Activated CD8-positive, alpha-beta memory T cell treated with anti-CD3 and anti-CD28 coated beads, Interleukin-2, amount 50 U/mL, for 48 hours (primary cell): ENCODE results near the gene TLE2.

Experiments
- DNase-seq: peaks from one replicate; pipeline ENCODE4 v3.0.0-alpha.2; 2020

TLE2 gene

GRCh38 chr19:3029065-3029923 is at the start of gene TLE2:
Gene TLE2 (minus strand): TSS chr19:3029280. CDS start chr19:3028904, 376 bp downstream.
- DNase-seq, result no peak

- DNase-seq, result peak; percentile 98
Observed at GRCh38 chr19:3075605-3076431, 46.7 kb upstream of the TLE2 start.

- no peak for DNase-seq
Observed at GRCh38 chr19:3073931-3074595, 45.0 kb upstream of the TLE2 start.

DNA sequence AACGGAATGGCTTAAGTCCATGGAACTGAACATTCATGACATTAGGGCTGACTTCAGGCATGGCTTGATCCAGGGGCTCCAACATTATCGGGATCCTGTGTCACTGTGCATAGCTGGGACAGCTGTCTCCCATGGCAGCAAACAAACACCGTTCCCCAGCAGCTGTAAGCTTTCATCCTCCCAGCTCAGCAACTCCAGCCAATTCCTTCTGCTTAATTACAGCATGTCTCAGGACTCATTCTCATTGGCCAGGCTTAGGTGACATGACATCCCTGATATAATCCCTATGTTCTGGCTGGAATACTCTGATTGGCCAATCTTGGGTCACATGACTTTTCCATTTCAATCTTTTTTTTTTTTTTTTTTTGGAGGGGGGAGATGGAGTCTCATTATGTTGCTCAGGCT is 44.1 kb upstream of the TLE2 start:
- DNase-seq, result no peak

DNA sequence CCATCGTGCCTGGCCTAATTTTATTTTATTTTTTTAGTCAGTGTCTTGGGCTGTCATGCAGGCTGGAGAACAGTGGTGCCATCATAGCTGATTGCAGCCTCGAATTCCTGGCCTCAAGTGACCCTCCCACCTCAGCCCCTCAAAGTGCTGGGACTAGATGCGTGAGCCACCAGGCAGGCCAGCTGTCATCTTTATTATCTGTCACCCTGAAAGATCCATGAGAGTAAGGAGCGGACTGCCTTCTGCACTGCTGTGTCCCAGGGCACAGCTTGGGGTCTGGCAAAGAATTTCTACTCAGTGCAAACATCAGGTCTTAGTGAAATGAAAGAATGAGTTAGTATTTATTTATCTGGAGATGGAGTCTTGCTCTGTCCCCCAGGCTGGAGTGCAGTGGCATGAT is 42.7 kb upstream of the TLE2 start:
- DNase-seq, result no peak

GRCh38 chr19:3068071-3068470 is 39.0 kb upstream of the TLE2 start:
- DNase-seq, result no peak

DNA sequence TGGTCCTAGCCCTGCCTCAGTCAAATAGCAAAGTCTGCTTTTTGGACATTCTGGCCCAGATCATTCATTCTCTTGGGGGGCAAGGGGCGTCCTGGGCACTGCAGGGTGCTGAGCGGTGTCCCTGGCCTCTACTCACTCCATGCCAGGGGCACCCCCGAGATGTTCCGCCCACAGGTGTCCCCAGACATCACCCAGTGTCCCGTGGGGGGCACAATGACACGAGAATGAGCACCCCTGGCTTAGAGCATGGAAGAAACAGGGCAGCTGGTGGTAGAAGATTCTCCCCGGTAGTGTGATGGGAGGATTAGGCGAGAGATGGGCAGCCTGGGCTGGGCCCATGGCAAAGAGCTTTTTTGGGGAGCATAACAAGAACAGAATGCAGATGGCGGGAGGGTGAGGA is 38.5 kb upstream of the TLE2 start:
- DNase-seq, result no peak

GRCh38 chr19:3066482-3067049 is 37.5 kb upstream of the TLE2 start:
- no peak for DNase-seq

DNA sequence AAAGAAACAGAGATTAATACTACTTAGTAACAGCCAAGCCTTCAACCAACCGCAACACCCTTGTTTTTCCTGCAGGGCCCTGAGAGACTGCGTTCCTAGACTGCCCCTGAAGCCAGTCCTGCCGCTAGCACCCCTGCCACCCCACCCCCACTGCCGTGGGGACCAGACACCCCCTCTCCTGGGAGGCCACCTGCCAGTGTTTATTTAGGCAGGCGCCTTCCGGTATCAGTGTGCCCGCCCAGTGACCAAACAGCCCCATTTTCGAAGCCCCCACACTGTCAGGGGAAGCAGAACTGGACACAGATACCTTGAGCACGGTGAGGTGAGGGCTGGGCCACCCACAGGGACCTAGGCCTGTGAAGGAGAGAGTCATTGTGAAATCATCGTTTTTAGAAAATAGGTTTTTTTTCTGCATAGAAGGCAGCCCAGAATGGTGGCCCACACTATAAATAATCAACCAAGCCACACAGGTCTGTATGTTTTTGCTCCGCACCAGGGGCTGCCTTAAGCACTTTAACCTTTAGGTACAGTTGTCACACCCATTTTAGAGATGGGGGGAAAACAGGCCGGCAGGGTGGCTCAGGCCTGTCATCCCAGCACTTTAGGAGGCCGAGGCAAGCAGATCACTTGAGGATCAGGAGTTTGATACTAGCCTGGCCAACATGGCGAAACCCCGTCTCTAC is 36.7 kb upstream of the TLE2 start:
- no peak for DNase-seq

GRCh38 chr19:3064011-3064330 is 34.9 kb upstream of the TLE2 start:
- no peak for DNase-seq

DNA sequence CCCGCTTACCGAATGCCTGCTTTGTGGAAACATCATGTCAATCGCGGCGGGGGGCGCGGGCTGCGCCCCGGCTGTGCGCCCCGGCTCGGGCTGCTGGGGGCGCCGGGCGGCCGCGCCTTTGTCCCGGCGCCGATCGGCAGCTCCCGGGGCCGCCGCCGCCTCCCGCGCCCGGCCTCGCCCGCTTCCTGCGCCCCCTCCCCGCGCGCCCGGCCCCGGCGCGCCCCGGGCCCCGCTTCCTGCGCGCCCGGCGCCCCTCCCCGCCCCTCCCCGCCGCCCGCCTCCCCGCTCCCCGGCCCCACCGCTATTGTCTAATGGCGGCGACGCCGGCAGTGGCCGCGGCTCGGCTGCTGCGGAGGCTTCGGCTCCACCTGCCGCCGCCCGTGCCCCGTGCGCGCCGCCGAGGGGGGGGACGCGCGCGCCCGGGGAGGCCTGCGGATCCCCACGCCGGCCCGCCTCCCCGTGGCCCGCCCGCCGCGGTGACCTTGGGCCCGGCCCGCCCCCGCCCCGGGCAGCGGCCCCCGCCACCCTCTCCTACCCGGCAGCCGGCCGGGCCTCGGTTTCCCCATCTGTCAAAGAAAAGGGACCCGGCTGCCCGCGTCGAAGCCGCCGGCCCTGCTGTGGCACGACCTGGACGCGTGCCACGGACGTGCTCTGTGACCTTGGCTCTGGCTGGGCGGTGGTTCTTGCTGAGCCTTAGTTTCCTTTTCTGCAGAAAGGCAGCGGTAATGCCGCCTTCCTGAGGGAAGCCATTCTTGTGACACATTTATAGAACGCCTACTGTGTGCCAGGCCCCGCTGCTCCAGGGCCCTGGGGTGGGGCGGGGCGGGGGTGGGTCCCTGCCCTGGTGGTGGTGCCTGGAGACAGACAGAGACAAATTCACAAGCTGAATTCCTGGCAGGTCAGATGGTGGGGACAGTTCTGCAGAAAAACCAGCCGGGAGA is 33.4 kb upstream of the TLE2 start, which contains the start of gene TLE5:
TLE5 (minus strand) TSS at position 331 of the 941 bp plus-strand sequence; CDS start at position 36, 295 bp downstream.
- DNase-seq, result peak; percentile 79

DNA sequence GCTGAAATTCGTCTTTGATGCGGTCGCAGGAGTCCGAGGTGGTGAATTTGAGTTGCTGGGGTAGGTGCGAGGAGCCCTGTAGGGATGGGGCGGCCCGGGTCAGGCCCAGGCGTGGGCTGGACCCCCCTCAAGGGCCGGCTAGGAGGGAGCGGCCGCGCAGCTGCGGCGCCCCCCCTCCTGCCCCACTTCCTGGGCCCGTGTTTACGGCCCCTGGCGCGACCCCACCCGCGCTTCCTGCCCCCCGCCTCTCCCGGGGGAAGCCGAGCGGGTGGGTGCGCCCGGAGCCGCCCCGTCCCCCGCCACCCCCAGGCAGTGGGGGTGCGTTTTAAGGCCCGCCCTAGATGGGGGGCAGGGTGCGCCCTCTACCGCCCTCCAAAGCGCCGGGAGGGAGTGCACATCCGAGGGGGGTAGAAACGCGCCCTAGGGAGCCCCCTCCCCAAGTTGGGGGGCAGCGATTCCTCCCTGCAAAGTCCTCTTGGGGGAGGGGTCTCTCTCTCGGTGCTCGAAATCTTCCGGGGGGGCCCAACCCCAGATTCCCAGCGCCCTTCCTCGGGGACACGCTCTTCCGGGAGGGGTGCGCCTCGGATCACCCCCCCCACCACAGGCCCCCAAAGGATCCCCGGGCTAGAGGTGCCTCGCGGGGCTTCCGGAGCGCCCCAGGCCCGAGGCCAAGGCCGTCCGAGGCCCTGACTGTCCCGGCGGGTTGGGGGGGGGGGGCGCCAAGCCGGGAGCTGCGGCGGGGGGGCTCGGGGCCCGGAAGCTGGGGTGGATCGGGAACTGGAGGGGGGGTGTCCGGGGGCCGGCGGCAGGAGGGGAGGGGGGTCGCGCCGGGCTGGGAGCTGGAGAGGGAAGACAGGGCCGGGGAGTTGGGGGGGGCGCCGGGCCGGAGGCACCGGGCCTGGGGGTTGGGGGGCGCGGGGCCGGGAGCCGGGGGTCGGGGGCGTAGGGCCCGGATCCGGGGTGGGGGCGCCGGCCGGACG is 32.4 kb upstream of the TLE2 start:
- peak; percentile 72 for DNase-seq

DNA sequence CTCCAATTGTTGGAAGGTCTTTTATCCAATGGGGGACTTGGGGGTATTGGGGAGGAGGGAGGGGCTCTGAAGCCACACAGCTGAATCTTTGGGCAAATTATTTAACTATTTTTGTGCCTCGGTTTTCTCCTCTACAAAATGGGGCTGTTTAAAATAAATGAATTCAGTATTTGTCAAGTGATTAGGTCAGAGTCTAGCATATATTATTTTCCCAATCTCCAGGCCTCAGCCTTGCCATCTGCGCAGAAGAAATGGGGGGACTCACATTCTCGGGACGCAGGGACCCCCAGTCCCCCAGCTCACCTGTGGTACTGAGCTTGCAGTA is 31.7 kb upstream of the TLE2 start:
- no peak for DNase-seq

DNA sequence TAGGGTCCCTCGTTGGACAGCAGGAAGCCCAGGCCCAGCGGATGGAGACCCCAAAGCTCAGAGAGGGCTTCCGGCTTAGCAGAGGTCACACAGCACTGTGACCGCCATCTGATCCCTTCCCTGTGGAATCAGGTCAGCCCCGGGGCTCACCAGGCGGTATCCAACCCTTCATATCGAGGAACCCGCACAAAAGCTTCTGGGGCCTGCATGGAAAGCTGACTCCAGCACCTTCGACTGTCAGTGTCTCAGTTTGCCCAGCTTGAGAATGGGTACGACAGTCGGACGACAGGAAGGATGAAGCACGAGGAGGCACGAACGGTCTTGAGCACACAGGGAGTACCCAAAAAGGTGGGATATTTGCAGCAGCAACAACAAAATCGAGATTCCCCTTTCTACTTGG is 30.6 kb upstream of the TLE2 start:
- DNase-seq, result no peak

- DNase-seq, result no peak
Observed at GRCh38 chr19:3058821-3059314, 29.8 kb upstream of the TLE2 start.

DNA sequence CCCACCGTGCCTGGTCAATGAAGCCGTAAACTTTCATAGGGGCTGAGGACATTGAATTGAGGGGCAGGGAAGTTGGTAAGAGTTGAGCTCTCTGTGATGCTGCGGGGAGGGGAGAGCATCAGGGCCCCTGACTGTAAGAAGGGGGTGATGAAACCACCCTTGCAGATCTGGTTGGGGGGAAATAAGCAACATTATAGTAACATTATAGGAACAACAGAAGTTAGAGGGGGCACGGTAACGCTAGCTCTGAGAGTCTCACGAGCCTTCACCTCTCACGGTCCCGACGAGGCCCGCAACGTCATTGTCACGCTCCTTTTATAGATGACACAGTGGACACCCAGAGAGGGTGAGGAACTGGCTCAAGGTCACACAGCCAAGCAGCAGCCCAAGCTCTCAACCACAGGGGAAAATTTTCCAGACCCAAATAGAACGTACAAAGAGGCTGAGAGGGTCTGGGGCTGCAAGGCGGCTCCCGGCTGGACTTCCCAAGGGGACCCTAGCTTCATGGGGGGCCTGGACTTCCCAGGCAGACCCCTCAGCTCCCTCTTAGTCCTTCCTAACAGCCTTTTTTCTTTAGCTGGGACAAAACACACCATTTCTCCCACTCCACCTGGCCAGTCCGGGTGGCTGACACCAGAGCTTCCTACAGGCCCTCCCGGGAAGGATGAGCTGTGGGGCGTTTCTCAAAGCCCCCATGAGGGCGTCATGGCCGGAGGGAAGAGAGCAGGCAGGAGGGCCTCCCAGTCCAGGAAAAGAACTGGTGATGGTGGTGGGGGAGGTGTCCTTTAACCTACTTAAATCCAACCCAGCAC is 29.1 kb upstream of the TLE2 start:
- no peak for DNase-seq

DNA sequence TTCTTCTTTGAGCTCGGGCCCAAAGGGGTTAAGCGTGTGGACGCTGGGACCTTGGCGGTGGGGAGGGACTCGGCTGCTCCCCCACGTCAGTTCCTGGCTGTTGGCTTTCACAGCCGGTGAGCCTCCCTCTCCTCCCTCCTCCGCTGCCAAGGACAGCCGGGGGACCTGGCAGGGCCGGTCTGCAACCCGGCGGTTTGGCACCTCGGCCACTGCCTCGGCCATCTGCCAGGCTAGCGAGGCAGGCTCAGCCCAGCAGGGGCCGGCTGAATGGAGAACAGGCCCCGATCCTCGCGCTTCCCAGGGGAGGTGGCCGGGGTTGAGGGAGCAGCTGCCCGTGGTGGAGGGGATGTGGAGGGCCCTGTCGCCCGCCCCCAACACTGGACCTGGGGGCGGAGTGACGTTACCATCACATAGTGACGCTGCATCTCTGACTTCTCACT is 28.2 kb upstream of the TLE2 start:
- no peak for DNase-seq

GRCh38 chr19:3056417-3057088 is 27.5 kb upstream of the TLE2 start:
- DNase-seq, result no peak
